Spleen (tissue), 7 donors: Measurements from ENCODE around the gene MT1F.
"Not testable (repeated sequence)": the region's sequence is repeated elsewhere in the genome, so short reads cannot be mapped to it uniquely, and the experiment has no call there.

ENCODE experiments used
- CTCF ChIP-seq, 11 experiments: fragments of 200-600 bp in 7 of 11; fragments of 450-650 bp in 4 of 11; sonication (generic) in 4 of 11; IDR thresholded peaks in 8 of 11; conservative IDR thresholded peaks in 3 of 11; 1 replicate in 7 of 11; 2 replicates in 4 of 11; pipeline versions ENCODE4 v1.4.0 to v1.8.0; 2016 to 2021; ENCODE audit warnings: antibody characterized with exemption in 11 of 11, inconsistent platforms in 4 of 11, mild to moderate bottlenecking in 1 of 11
- POLR2A ChIP-seq, 3 donors: fragments of 450-650 bp; IDR thresholded peaks; one replicate each; pipeline ENCODE4 v1.5.1; 2017; ENCODE audit warnings: antibody characterized with exemption in 3 of 3, mild to moderate bottlenecking in 1 of 3
- donor health status: DM: no; HTN: no; CAD: no; lungs with moderate emphysema.
- donor health status: DM: no; HTN: no; CAD: no.
- donor health status: DM: no; HTN: no; CAD: no.

GRCh38 chr16:56671691-56672090, 13.9 kb downstream of the MT1F start:
- not testable (repeated sequence) for TF ChIP-seq POLR2A (IDR thresholded peaks at IDR 0.05); CTCF (IDR thresholded peaks at IDR 0.05 in 8 of 11, conservative IDR thresholded peaks at IDR 0.05 in 3 of 11)
